ENCODE data around the gene UNC45B.

DNA sequence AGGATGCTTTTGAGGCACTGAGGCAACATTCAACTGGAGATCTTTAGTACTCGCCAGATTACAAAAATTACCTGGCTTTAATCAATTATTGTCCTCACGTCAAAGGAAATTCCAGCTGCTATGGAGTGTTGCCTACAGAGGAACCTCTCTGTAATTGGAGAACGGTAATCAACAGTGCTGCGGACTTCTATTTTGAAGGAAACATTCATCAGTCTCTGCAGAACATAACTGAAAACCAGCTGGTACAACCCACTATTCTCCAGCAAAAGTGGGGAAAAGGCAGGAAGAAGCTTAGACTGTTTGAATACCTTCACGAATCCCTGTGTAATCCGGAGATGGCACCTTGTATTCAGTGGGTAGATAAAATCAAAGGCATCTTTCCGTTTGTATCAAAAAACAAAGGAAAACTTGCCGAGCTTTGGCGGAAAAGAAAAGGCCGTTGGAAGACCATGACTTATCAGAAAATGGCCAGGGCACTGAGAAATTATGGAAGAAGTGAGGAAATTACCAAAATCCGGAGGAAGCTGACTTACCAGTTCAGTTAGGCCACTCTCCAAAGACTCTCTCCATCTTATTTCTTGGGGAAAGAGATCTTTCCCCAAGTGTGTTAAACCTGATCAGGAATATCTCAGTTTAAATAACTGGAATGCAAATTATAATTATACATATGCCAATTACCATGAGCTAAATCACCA is 43.5 kb downstream of the UNC45B start:
- TF ChIP-seq, protein P1, sequence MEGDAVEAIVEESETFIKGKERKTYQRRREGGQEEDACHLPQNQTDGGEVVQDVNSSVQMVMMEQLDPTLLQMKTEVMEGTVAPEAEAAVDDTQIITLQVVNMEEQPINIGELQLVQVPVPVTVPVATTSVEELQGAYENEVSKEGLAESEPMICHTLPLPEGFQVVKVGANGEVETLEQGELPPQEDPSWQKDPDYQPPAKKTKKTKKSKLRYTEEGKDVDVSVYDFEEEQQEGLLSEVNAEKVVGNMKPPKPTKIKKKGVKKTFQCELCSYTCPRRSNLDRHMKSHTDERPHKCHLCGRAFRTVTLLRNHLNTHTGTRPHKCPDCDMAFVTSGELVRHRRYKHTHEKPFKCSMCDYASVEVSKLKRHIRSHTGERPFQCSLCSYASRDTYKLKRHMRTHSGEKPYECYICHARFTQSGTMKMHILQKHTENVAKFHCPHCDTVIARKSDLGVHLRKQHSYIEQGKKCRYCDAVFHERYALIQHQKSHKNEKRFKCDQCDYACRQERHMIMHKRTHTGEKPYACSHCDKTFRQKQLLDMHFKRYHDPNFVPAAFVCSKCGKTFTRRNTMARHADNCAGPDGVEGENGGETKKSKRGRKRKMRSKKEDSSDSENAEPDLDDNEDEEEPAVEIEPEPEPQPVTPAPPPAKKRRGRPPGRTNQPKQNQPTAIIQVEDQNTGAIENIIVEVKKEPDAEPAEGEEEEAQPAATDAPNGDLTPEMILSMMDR (IDR thresholded peaks at IDR 0.05; ENCODE audit: insufficient read depth, low read length, poor library complexity, severe bottlenecking) = no peak
- TF ChIP-seq EZH2phosphoT487 (conservative IDR thresholded peaks at IDR 0.05; ENCODE audit: low read length) = no peak
